GM21360 (cell line): Measurements from ENCODE around the gene APBA3.
A peak's percentile ranks its signal among the peaks of the same experiment; 100 is the strongest.
"Not testable (repeated sequence)": the region's sequence is repeated elsewhere in the genome, so short reads cannot be mapped to it uniquely, and the experiment has no call there.

Source experiments
- ATAC-seq: cut with Tn5 transposase; IDR thresholded peaks from one replicate; pipeline ENCODE4 v1.9.1; 2021; ENCODE audit warnings: mild to moderate bottlenecking, moderate library complexity; ENCODE audit not compliant: unreplicated experiment

APBA3 gene

GRCh38 chr19:3771906-3772455 lies 10.5 kb upstream of the APBA3 start, which contains the start of gene RAX2:
TSS of gene RAX2 (minus strand) at chr19:3772228. CDS start at chr19:3771742, 486 bp downstream.
- ATAC-seq, result no peak

GRCh38 chr19:3771000-3771905 lies 9.8 kb upstream of the APBA3 start:
- no peak for ATAC-seq

GRCh38 chr19:3770136-3770999 lies 8.9 kb upstream of the APBA3 start:
- no peak for ATAC-seq

GRCh38 chr19:3769494-3769893 lies 8.0 kb upstream of the APBA3 start:
- ATAC-seq, result no peak

- ATAC-seq, result no peak
Observed at GRCh38 chr19:3768748-3769099, 7.2 kb upstream of the APBA3 start.

GRCh38 chr19:3768015-3768747 lies 6.7 kb upstream of the APBA3 start:
- no peak for ATAC-seq

GRCh38 chr19:3767050-3767449 lies 5.6 kb upstream of the APBA3 start:
- no peak for ATAC-seq

- ATAC-seq, result no peak
Observed at GRCh38 chr19:3766520-3766919, 5.0 kb upstream of the APBA3 start.

GRCh38 chr19:3765757-3766156 lies 4.3 kb upstream of the APBA3 start:
- not testable (repeated sequence) for ATAC-seq

GRCh38 chr19:3765121-3765520 lies 3.6 kb upstream of the APBA3 start:
- ATAC-seq, result no peak

- peak; percentile 64 for ATAC-seq
Observed at GRCh38 chr19:3762501-3763459, 1.3 kb upstream of the APBA3 start, which contains the start of gene MRPL54. TSS of gene MRPL54 (plus strand) at chr19:3762682. CDS start at chr19:3762701, 19 bp downstream.

- ATAC-seq, result no peak
Observed at GRCh38 chr19:3762130-3762473, 610 bp upstream of the APBA3 start.

GRCh38 chr19:3760871-3761361 lies 576 bp downstream of the APBA3 start:
- ATAC-seq, result no peak

GRCh38 chr19:3759482-3760254 lies 1.8 kb downstream of the APBA3 start:
- ATAC-seq, result no peak

GRCh38 chr19:3758297-3758696 lies 3.2 kb downstream of the APBA3 start:
- not testable (repeated sequence) for ATAC-seq

GRCh38 chr19:3757705-3758104 lies 3.8 kb downstream of the APBA3 start:
- ATAC-seq, result not testable (repeated sequence)

- no peak for ATAC-seq
Observed at GRCh38 chr19:3753631-3754410, 7.7 kb downstream of the APBA3 start.

- no peak for ATAC-seq
Observed at GRCh38 chr19:3752492-3752891, 9.0 kb downstream of the APBA3 start.
